K562 (cell line): ENCODE data around the gene SLC25A4. TPM values are rescaled to one million over a fixed set of nuclear protein-coding genes. Genes with fewer than 3 reads are reported as not detected.

Source experiments
- ATAC-seq: fragments of 200-7000 bp; cut with Tn5 transposase; 3 replicates; pipeline ENCODE4 v1.9.1; 2020; ENCODE audit warnings: moderate library complexity
- BruUV-seq: library from RNA; stranded (reverse); fragments of 400-500 nt; replicated peaks from 2 replicates; lab custom pipeline; 2021; lab: Mats Ljungman, UMichigan
- CTCF ChIA-PET: fragments of 300-600 bp; formaldehyde crosslinking; extraction: SDS; loops from one replicate; lab custom pipeline; 2021; ENCODE audit warnings: low intra/inter-chr PET ratio; lab: Yijun Ruan, JAX
- POLR2A ChIA-PET: fragments of 300-600, 350-650 bp; sonication (Branson Sonifier 250); formaldehyde crosslinking; extraction: SDS; loops from one replicate; lab custom pipeline; 2021; ENCODE audit warnings: antibody characterized with exemption, inconsistent platforms; lab: Yijun Ruan, JAX
- DNase-seq, 4 experiments: peaks; one replicate each; pipeline versions ENCODE4 v3.0.0 to v3.0.0-alpha.2; 2011 to 2018; ENCODE audit warnings: low spot score in 3 of 4, mixed read lengths in 3 of 4; ENCODE audit errors: extremely low read depth in 1 of 4
- FAIRE-seq: peaks from 2 replicates; lab custom pipeline; 2011; peaks lifted over from hg19 to GRCh38; lab: Jason Lieb, UNC
- H2AFZ ChIP-seq: 2 replicates; pipeline ENCODE4 v1.6.0; 2011; ENCODE audit warnings: low read depth, low read length, control low read depth, inconsistent platforms
- H3K27ac ChIP-seq: fragments of 200-600 bp; 3 replicates; pipeline ENCODE4 v1.8.0; 2011; ENCODE audit warnings: low read depth, mild to moderate bottlenecking, control low read depth, inconsistent platforms, low read length, moderate library complexity, mixed read lengths; ENCODE audit errors: extremely low read depth
- H3K27me3 ChIP-seq, 2 experiments: fragments of 300-600 bp in 1 of 2; 2 replicates in 1 of 2; 3 replicates in 1 of 2; pipeline versions ENCODE4 v1.6.0 to v1.8.0; 2011; ENCODE audit warnings: inconsistent platforms in 2 of 2, low read length in 2 of 2, mild to moderate bottlenecking in 1 of 2, mixed read lengths in 1 of 2, moderate library complexity in 1 of 2; ENCODE audit not compliant: control insufficient read depth in 2 of 2, insufficient read depth in 2 of 2
- H3K36me3 ChIP-seq: fragments of 300-600 bp; 3 replicates; pipeline ENCODE4 v1.8.0; 2011; ENCODE audit warnings: mild to moderate bottlenecking, low read length, inconsistent platforms; ENCODE audit not compliant: control insufficient read depth, insufficient read depth
- H3K4me1 ChIP-seq, 2 experiments: fragments of 200-600 bp in 1 of 2; replicated peaks in 1 of 2; 2 replicates in 1 of 2; 3 replicates in 1 of 2; pipeline versions ENCODE4 v1.5.1 to v1.8.0; 2011; ENCODE audit warnings: inconsistent platforms in 2 of 2, low read length in 2 of 2, mild to moderate bottlenecking in 1 of 2, mixed read lengths in 1 of 2, moderate library complexity in 1 of 2; ENCODE audit not compliant: control insufficient read depth in 2 of 2, insufficient read depth in 2 of 2
- H3K4me2 ChIP-seq: 2 replicates; pipeline ENCODE4 v1.6.1; 2011; ENCODE audit warnings: low read length, control low read depth, inconsistent platforms, mixed read lengths; ENCODE audit not compliant: insufficient read depth
- H3K4me3 ChIP-seq: fragments of 200-600 bp; sonication (generic), shearing (Covaris generic); 2 replicates; pipeline ENCODE4 v1.5.1; 2016; ENCODE audit warnings: control low read depth, inconsistent platforms
- H3K79me2 ChIP-seq: fragments of 200-600 bp; 3 replicates; pipeline ENCODE4 v1.8.0; 2011; ENCODE audit warnings: low read length, inconsistent platforms; ENCODE audit not compliant: control insufficient read depth, insufficient read depth
- H3K9ac ChIP-seq, 2 experiments: 2 replicates each; pipeline versions ENCODE4 v1.6.0 to v1.6.1; 2011; ENCODE audit warnings: low read depth in 2 of 2, low read length in 2 of 2, control low read depth in 1 of 2, inconsistent platforms in 1 of 2, mild to moderate bottlenecking in 1 of 2, mixed read lengths in 1 of 2; ENCODE audit not compliant: insufficient read depth in 1 of 2
- H3K9me1 ChIP-seq: one replicate; pipeline ENCODE4 v1.6.0; 2011; ENCODE audit warnings: inconsistent platforms, mild to moderate bottlenecking, low read length, moderate library complexity; ENCODE audit not compliant: control insufficient read depth, insufficient read depth
- H3K9me3 ChIP-seq: replicated peaks from 2 replicates; pipeline ENCODE4 v1.5.1; 2011; ENCODE audit warnings: low read depth, low read length, inconsistent platforms; ENCODE audit not compliant: control insufficient read depth, insufficient read depth
- H4K20me1 ChIP-seq: replicated peaks from 2 replicates; pipeline ENCODE4 v1.6.1; 2011; ENCODE audit warnings: low read length, inconsistent platforms, mixed read lengths; ENCODE audit not compliant: control insufficient read depth, insufficient read depth
- BRF1 ChIP-seq: IDR thresholded peaks from 3 replicates; pipeline ENCODE4 v1.6.1; 2011; ENCODE audit warnings: borderline replicate concordance, mild to moderate bottlenecking; ENCODE audit not compliant: insufficient read length; ENCODE audit errors: extremely low read depth
- CBX8 ChIP-seq: fragments of 200-600 bp; sonication (generic); IDR thresholded peaks from 2 replicates; pipeline ENCODE4 v1.6.1; 2012; ENCODE audit warnings: borderline replicate concordance, mixed run types, low read depth, mild to moderate bottlenecking, moderate library complexity, mixed read lengths, low read length, control low read depth, inconsistent platforms; ENCODE audit not compliant: poor library complexity, severe bottlenecking; ENCODE audit errors: extremely low read depth
- HNRNPK ChIP-seq: fragments of 200-400 bp; formaldehyde crosslinking; IDR thresholded peaks from one replicate; pipeline ENCODE4 v1.6.1; 2018; ENCODE audit warnings: mild to moderate bottlenecking, low read depth, low read length; ENCODE audit not compliant: poor library complexity, severe bottlenecking
- OTX1 ChIP-seq: fragments of 450-650 bp; formaldehyde crosslinking; IDR thresholded peaks from 2 replicates; pipeline ENCODE4 v1.4.0; 2022; ENCODE audit warnings: mild to moderate bottlenecking
- STAT5A ChIP-seq: IDR thresholded peaks from 2 replicates; pipeline ENCODE4 v1.6.1; 2012; ENCODE audit warnings: low read length, inconsistent platforms, borderline replicate concordance
- TAF7 ChIP-seq: fragments of 450-650 bp; IDR thresholded peaks from 2 replicates; pipeline ENCODE4 v1.6.1; 2016; ENCODE audit warnings: missing genetic modification characterization, missing compliant biosample characterization
- WGBS: fragments of 100-300 bp; shearing (Covaris generic); methylation state at CpG from one replicate; pipeline ENCODE4 v1.1.6; 2016; ENCODE audit warnings: low coverage, mixed read lengths; ENCODE audit not compliant: insufficient coverage; ENCODE audit errors: missing lambda C conversion rate; 5-methylcytosine and 5-hydroxymethylcytosine counted together
- in situ Hi-C: fragments of 300-500 bp; cut with MboI; formaldehyde crosslinking; loops from 4 replicates; pipeline ENCODE4 v1.15.0; 2018; ENCODE audit warnings: inconsistent platforms, mixed read lengths
- intact Hi-C: fragments of 100-400 bp; cut with micrococcal nuclease; formaldehyde crosslinking; loops from 2 replicates; pipeline ENCODE4 v1.14.2; 2022
- polyA plus RNA-seq, 8 experiments: library from polyadenylated mRNA; depleted of rRNA in 4 of 8; stranded (reverse) in 5 of 8; unstranded in 3 of 8; fragments of >200 nt; fragmentation: Nextera tagmentation in 2 of 8; fragmentation: Illumina TruSeq in 1 of 8; extraction: Ambion mirVana in 2 of 8; extraction: Trizol in 1 of 8; gene quantifications; 2 replicates each; pipeline versions ENCODE4 v1.2.1 to v1.2.3, GENCODE V29; 2011 to 2014; ENCODE audit warnings: inconsistent platforms in 1 of 8, missing spikeins in 1 of 8
- total RNA-seq, 7 experiments: library from RNA; depleted of rRNA in 6 of 7; stranded (reverse); fragments of >200 nt in 6 of 7; fragmentation: Illumina TruSeq in 2 of 7; extraction: Trizol in 2 of 7; gene quantifications; 2 replicates each; pipeline versions ENCODE4 v1.2.1 to v1.2.3, GENCODE V29; 2011 to 2021; ENCODE audit warnings: low replicate concordance in 1 of 7
- TF ChIP-seq, protein P1 (sequence below): fragments of 250-450 bp; sonication (Bioruptor Pico); IDR thresholded peaks from 2 replicates; pipeline ENCODE4 v1.8.0; 2021; ENCODE audit warnings: moderate library complexity, mild to moderate bottlenecking, inconsistent platforms
- TF ChIP-seq, protein P2 (sequence below): fragments of 450-650 bp; IDR thresholded peaks from 2 replicates; pipeline ENCODE4 v1.6.1; 2016; ENCODE audit warnings: mild to moderate bottlenecking, moderate library complexity
- TF ChIP-seq, protein P3 (sequence below): fragments of 450-650 bp; formaldehyde crosslinking; conservative IDR thresholded peaks from 2 replicates; pipeline ENCODE4 v1.4.0; 2022; ENCODE audit warnings: mild to moderate bottlenecking, missing genetic modification characterization

Gene SLC25A4
- total and polyA plus RNA-seq, 9 of the 15 experiments (the other 6 are each of a cell fraction or from before 2014, with no cell fraction given), result 8.3 to 28.6 (median 19.5) TPM

DNA sequence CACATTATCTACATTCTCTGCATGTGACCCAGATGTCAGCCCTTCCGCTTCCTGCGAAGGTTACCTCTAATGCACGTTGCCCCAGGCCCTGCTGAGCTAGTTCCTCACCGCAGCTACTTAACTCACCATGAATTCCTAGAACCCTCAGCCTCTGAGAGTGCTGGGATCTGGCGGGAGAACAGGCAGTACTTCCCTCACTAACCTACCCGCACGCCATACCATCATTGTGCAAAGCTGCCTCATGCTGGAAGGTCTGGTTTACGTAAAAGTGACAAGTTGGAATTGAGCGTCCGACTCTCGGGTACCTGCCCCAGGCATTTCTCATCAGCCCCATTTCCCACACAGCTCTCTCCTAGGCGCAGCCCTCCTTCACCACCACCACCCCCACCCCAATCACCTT is 6.3 kb downstream of the SLC25A4 start:
- H3K4me2 ChIP-seq, result no peak overlapping the region
- CTCF ChIA-PET, result no interaction called here
- no peaks in the 10 kb centered on the region for H4K20me1 ChIP-seq
- no peaks in the 10 kb centered on the region for H3K27me3 ChIP-seq
- no peaks in the 10 kb centered on the region for H3K9me3 ChIP-seq
- H3K9ac ChIP-seq, result no peak overlapping the region
- intact Hi-C loops, result no loop called here
- H3K9me1 ChIP-seq, result peaks cover 4% of the 10 kb centered on the region
- no peak for FAIRE-seq
- H3K27ac ChIP-seq, result no peak overlapping the region
- 0 out of 3 replicates have a peak, but pooled peaks cover 4% of the 10 kb centered on the region for H3K79me2 ChIP-seq
- no peak overlapping the region for H2AFZ ChIP-seq
- no peak for DNase-seq
- no peak overlapping the region for H3K4me3 ChIP-seq
- H3K4me1 ChIP-seq, result peaks cover 0 to 3% of the 10 kb centered on the region in 2 experiments; a peak in 2 of 5 replicates
- whole genome bisulfite sequencing, result 78% methylated on average over 12 of the region's 12 CpGs
- H3K36me3 ChIP-seq, result peaks cover 53% of the 10 kb centered on the region; the same call in 2 of the 3 replicates
- POLR2A ChIA-PET, result no interaction called here
- no TSS peak for BruUV-seq
- in situ Hi-C loops, result no loop called here
- peak; percentile 12; the same call in 2 of the 3 replicates for ATAC-seq
- TF ChIP-seq, protein P1, sequence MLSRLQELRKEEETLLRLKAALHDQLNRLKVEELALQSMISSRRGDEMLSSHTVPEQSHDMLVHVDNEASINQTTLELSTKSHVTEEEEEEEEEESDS, result no peak
- no peak for TF ChIP-seq STAT5A
- TF ChIP-seq BRF1, result no peak
- TF ChIP-seq OTX1 (CRISPR knock-in tag), result no peak
- no peak for TF ChIP-seq TAF7
- TF ChIP-seq, protein P2, sequence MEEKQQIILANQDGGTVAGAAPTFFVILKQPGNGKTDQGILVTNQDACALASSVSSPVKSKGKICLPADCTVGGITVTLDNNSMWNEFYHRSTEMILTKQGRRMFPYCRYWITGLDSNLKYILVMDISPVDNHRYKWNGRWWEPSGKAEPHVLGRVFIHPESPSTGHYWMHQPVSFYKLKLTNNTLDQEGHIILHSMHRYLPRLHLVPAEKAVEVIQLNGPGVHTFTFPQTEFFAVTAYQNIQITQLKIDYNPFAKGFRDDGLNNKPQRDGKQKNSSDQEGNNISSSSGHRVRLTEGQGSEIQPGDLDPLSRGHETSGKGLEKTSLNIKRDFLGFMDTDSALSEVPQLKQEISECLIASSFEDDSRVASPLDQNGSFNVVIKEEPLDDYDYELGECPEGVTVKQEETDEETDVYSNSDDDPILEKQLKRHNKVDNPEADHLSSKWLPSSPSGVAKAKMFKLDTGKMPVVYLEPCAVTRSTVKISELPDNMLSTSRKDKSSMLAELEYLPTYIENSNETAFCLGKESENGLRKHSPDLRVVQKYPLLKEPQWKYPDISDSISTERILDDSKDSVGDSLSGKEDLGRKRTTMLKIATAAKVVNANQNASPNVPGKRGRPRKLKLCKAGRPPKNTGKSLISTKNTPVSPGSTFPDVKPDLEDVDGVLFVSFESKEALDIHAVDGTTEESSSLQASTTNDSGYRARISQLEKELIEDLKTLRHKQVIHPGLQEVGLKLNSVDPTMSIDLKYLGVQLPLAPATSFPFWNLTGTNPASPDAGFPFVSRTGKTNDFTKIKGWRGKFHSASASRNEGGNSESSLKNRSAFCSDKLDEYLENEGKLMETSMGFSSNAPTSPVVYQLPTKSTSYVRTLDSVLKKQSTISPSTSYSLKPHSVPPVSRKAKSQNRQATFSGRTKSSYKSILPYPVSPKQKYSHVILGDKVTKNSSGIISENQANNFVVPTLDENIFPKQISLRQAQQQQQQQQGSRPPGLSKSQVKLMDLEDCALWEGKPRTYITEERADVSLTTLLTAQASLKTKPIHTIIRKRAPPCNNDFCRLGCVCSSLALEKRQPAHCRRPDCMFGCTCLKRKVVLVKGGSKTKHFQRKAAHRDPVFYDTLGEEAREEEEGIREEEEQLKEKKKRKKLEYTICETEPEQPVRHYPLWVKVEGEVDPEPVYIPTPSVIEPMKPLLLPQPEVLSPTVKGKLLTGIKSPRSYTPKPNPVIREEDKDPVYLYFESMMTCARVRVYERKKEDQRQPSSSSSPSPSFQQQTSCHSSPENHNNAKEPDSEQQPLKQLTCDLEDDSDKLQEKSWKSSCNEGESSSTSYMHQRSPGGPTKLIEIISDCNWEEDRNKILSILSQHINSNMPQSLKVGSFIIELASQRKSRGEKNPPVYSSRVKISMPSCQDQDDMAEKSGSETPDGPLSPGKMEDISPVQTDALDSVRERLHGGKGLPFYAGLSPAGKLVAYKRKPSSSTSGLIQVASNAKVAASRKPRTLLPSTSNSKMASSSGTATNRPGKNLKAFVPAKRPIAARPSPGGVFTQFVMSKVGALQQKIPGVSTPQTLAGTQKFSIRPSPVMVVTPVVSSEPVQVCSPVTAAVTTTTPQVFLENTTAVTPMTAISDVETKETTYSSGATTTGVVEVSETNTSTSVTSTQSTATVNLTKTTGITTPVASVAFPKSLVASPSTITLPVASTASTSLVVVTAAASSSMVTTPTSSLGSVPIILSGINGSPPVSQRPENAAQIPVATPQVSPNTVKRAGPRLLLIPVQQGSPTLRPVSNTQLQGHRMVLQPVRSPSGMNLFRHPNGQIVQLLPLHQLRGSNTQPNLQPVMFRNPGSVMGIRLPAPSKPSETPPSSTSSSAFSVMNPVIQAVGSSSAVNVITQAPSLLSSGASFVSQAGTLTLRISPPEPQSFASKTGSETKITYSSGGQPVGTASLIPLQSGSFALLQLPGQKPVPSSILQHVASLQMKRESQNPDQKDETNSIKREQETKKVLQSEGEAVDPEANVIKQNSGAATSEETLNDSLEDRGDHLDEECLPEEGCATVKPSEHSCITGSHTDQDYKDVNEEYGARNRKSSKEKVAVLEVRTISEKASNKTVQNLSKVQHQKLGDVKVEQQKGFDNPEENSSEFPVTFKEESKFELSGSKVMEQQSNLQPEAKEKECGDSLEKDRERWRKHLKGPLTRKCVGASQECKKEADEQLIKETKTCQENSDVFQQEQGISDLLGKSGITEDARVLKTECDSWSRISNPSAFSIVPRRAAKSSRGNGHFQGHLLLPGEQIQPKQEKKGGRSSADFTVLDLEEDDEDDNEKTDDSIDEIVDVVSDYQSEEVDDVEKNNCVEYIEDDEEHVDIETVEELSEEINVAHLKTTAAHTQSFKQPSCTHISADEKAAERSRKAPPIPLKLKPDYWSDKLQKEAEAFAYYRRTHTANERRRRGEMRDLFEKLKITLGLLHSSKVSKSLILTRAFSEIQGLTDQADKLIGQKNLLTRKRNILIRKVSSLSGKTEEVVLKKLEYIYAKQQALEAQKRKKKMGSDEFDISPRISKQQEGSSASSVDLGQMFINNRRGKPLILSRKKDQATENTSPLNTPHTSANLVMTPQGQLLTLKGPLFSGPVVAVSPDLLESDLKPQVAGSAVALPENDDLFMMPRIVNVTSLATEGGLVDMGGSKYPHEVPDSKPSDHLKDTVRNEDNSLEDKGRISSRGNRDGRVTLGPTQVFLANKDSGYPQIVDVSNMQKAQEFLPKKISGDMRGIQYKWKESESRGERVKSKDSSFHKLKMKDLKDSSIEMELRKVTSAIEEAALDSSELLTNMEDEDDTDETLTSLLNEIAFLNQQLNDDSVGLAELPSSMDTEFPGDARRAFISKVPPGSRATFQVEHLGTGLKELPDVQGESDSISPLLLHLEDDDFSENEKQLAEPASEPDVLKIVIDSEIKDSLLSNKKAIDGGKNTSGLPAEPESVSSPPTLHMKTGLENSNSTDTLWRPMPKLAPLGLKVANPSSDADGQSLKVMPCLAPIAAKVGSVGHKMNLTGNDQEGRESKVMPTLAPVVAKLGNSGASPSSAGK, result no peak
- TF ChIP-seq HNRNPK, result no peak
- TF ChIP-seq, protein P3, sequence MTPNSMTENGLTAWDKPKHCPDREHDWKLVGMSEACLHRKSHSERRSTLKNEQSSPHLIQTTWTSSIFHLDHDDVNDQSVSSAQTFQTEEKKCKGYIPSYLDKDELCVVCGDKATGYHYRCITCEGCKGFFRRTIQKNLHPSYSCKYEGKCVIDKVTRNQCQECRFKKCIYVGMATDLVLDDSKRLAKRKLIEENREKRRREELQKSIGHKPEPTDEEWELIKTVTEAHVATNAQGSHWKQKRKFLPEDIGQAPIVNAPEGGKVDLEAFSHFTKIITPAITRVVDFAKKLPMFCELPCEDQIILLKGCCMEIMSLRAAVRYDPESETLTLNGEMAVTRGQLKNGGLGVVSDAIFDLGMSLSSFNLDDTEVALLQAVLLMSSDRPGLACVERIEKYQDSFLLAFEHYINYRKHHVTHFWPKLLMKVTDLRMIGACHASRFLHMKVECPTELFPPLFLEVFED (CRISPR knock-in tag), result no peak
- TF ChIP-seq CBX8, result no peak
